A549 (cell line): ENCODE results near the gene FAM20C. TPM values are rescaled to one million over a fixed set of nuclear protein-coding genes. Genes with fewer than 3 reads are reported as not detected.
"Not testable (repeated sequence)": the region's sequence is repeated elsewhere in the genome, so short reads cannot be mapped to it uniquely, and the experiment has no call there.

Experiments
- ATAC-seq, 2 experiments: fragments of 200-7000 bp in 1 of 2; fragments of >200 bp in 1 of 2; cut with Nextera tagmentation in 1 of 2; cut with Tn5 transposase in 1 of 2; 3 replicates each; pipeline versions ENCODE4 v1.8.0 to v1.9.1; 2018 to 2020; ENCODE audit warnings: mild to moderate bottlenecking in 1 of 2, moderate library complexity in 1 of 2
- CTCF ChIA-PET: fragments of 300-600 bp; sonication (Branson Sonifier 250); formaldehyde crosslinking; extraction: SDS; loops from one replicate; lab custom pipeline; 2021; ENCODE audit warnings: antibody characterized with exemption, inconsistent platforms; lab: Yijun Ruan, JAX
- POLR2A ChIA-PET: fragments of 350-600 bp; formaldehyde crosslinking; extraction: SDS; loops from one replicate; lab custom pipeline; 2021; ENCODE audit warnings: antibody characterized with exemption, inconsistent platforms; lab: Yijun Ruan, JAX
- DNase-seq, 2 experiments: peaks; one replicate each; pipeline versions ENCODE4 v3.0.0 to v3.0.0-alpha.2; 2011 to 2016; ENCODE audit warnings: low read depth in 1 of 2, low spot score in 1 of 2
- FAIRE-seq: peaks from 2 replicates; lab custom pipeline; 2011; peaks lifted over from hg19 to GRCh38; lab: Jason Lieb, UNC
- H3K27ac ChIP-seq, 2 experiments: fragments of >200 bp; sonication (Bioruptor Twin); formaldehyde crosslinking; 3 replicates each; pipeline ENCODE4 v1.5.1; 2016 to 2017
- H3K4me1 ChIP-seq: fragments of >200 bp; sonication (Bioruptor Twin); formaldehyde crosslinking; 3 replicates; pipeline ENCODE4 v1.6.1; 2016
- H3K4me2 ChIP-seq: fragments of >200 bp; sonication (Bioruptor Twin); formaldehyde crosslinking; 3 replicates; pipeline ENCODE4 v1.6.1; 2016
- H3K4me3 ChIP-seq: fragments of >200 bp; sonication (Bioruptor Twin); formaldehyde crosslinking; 3 replicates; pipeline ENCODE4 v1.5.1; 2016
- H3K9me3 ChIP-seq: fragments of >200 bp; sonication (Bioruptor Twin); formaldehyde crosslinking; 3 replicates; pipeline ENCODE4 v1.6.1; 2016
- BCL3 ChIP-seq: fragments of >200 bp; sonication (Bioruptor Twin); formaldehyde crosslinking; IDR thresholded peaks from 3 replicates; pipeline ENCODE4 v1.6.1; 2016
- BHLHE40 ChIP-seq: IDR thresholded peaks from 2 replicates; pipeline ENCODE4 v1.6.1; 2012; ENCODE audit warnings: low read depth, low read length, inconsistent platforms
- E2F6 ChIP-seq: IDR thresholded peaks from 2 replicates; pipeline ENCODE4 v1.6.1; 2012; ENCODE audit warnings: low read depth, borderline replicate concordance
- EHF ChIP-seq: fragments of 250-450 bp; sonication (Bioruptor Pico); IDR thresholded peaks from 2 replicates; pipeline ENCODE4 v1.5.0; 2020; ENCODE audit warnings: mild to moderate bottlenecking
- ELK1 ChIP-seq: fragments of 150-350 bp; IDR thresholded peaks from 2 replicates; pipeline ENCODE4 v1.6.1; 2014; ENCODE audit warnings: low read depth, mild to moderate bottlenecking, low read length
- ESRRA ChIP-seq: fragments of 150-350 bp; IDR thresholded peaks from 2 replicates; pipeline ENCODE4 v1.6.1; 2014; ENCODE audit warnings: mild to moderate bottlenecking, low read length, borderline replicate concordance
- GATA3 ChIP-seq: IDR thresholded peaks from 2 replicates; pipeline ENCODE4 v1.6.1; 2012; ENCODE audit warnings: borderline replicate concordance
- HOXB5 ChIP-seq: fragments of 250-450 bp; sonication (Bioruptor Pico); IDR thresholded peaks from 2 replicates; pipeline ENCODE4 v1.5.0; 2020; ENCODE audit warnings: mild to moderate bottlenecking, moderate library complexity
- KDM1A ChIP-seq: fragments of 200-600 bp; sonication (generic); IDR thresholded peaks from 2 replicates; pipeline ENCODE4 v1.6.1; 2016; ENCODE audit warnings: low read depth, mild to moderate bottlenecking
- MAX ChIP-seq: IDR thresholded peaks from 2 replicates; pipeline ENCODE4 v1.6.1; 2012
- MAZ ChIP-seq: fragments of 150-350 bp; IDR thresholded peaks from 2 replicates; pipeline ENCODE4 v1.6.1; 2014; ENCODE audit warnings: antibody characterized with exemption, low read depth, low read length, borderline replicate concordance
- MYC ChIP-seq: IDR thresholded peaks from 2 replicates; pipeline ENCODE4 v1.6.1; 2012; ENCODE audit warnings: mild to moderate bottlenecking, inconsistent platforms, low read length, improper control_type of control experiment, borderline replicate concordance
- PHF8 ChIP-seq: fragments of 200-600 bp; sonication (generic); IDR thresholded peaks from 2 replicates; pipeline ENCODE4 v1.6.1; 2016; ENCODE audit warnings: low read depth, mild to moderate bottlenecking, antibody characterized with exemption, moderate library complexity, borderline replicate concordance
- POLR2AphosphoS2 ChIP-seq: conservative IDR thresholded peaks from 2 replicates; pipeline ENCODE4 v1.6.1; 2012; ENCODE audit warnings: low read length, improper control_type of control experiment, inconsistent platforms
- REST ChIP-seq: fragments of 200-600 bp; sonication (generic); IDR thresholded peaks from 2 replicates; pipeline ENCODE4 v1.6.1; 2016; ENCODE audit warnings: antibody characterized with exemption, mild to moderate bottlenecking, moderate library complexity
- TP53 ChIP-seq: fragments of 250-450 bp; sonication (Bioruptor Pico); IDR thresholded peaks from 2 replicates; pipeline ENCODE4 v1.5.0; 2021; ENCODE audit warnings: mild to moderate bottlenecking, moderate library complexity
- USF2 ChIP-seq: fragments of 450-650 bp; IDR thresholded peaks from 2 replicates; pipeline ENCODE4 v1.6.1; 2014; ENCODE audit warnings: antibody characterized with exemption
- WGBS: methylation state at CpG from one replicate; pipeline ENCODE4 v1.1.6; 2017; ENCODE audit errors: missing lambda C conversion rate; 5-methylcytosine and 5-hydroxymethylcytosine counted together
- polyA plus RNA-seq, 4 experiments: library from polyadenylated mRNA; depleted of rRNA in 3 of 4; stranded (reverse); fragments of >200 nt; fragmentation: RNase III in 1 of 4; extraction: RNeasy Plus Mini Kit Qiagen cat#74134 plus additional on column Dnase treatment in 1 of 4; gene quantifications; 2 replicates in 3 of 4; 3 replicates in 1 of 4; pipeline ENCODE4 v1.2.3, GENCODE V29; 2011 to 2017

The FAM20C gene
- polyA plus RNA-seq, 2 of the 4 experiments (the other 2 are of a cell fraction): 5.6 to 20.3 TPM

- no peak for TF ChIP-seq E2F6
- no peak for TF ChIP-seq KDM1A
Measured at GRCh38 chr7:200704-201103, 8.3 kb downstream of the FAM20C start (continued).

- TF ChIP-seq MAX (no peak), MAZ (no peak), USF2 (no peak), TP53 (no peak), HOXB5 (no peak), EHF (CRISPR knock-in tag) (no peak), ESRRA (no peak), ELK1 (no peak), BHLHE40 (no peak), POLR2AphosphoS2 (no peak)
- TF ChIP-seq, all 56 proteins: peak for 0
- no peak overlapping the region for H3K4me2 ChIP-seq
- DNase-seq: no peak
- no peak overlapping the region for H3K4me3 ChIP-seq
- no peak for ATAC-seq
- FAIRE-seq: no peak
- 94% methylated on average over 16 of the region's 17 CpGs for WGBS
- ChIA-PET CTCF (interaction anchor here (1.4 kb wide), 1 partner anchor 140 kb away, joined by 3 read pairs; no protein-coding TSS in a partner anchor), POLR2A (no interaction called here)
- H3K4me1 ChIP-seq: no peaks in the 10 kb centered on the region
- 0 out of 3 replicates have a peak, but pooled peaks cover 7% of the 10 kb centered on the region for H3K9me3 ChIP-seq
- H3K27ac ChIP-seq: no peak overlapping the region
Measured at GRCh38 chr7:204326-204725, 12.0 kb downstream of the FAM20C start.

GRCh38 chr7:205115-206010 lies 13.0 kb downstream of the FAM20C start:
- CTCF ChIA-PET: interaction anchor here (0.6 kb wide), 1 partner anchor 91 kb away, joined by 3 read pairs; no protein-coding TSS in a partner anchor
- WGBS: 94% methylated on average over 40 of the region's 49 CpGs
- FAIRE-seq: no peak
- Histone ChIP-seq H3K4me1 (no peaks in the 10 kb centered on the region), H3K4me3 (no peak overlapping the region), H3K27ac (no peak overlapping the region), H3K4me2 (no peak overlapping the region), H3K9me3 (0 out of 3 replicates have a peak, but pooled peaks cover 7% of the 10 kb centered on the region)
- peak in 1 of 2 experiments; percentile 33 for DNase-seq
- TF ChIP-seq GATA3: no peak
- TF ChIP-seq REST: no peak
- no peak for TF ChIP-seq PHF8
- TF ChIP-seq BCL3: no peak
- no peak for TF ChIP-seq MYC
- 0 out of 6 replicates have a peak, but pooled peaks of 1 of the 2 experiments have one; percentile 55 for ATAC-seq
- POLR2A ChIA-PET: no interaction called here

- H3K4me1 ChIP-seq, ATAC-seq, H3K4me2 ChIP-seq, CTCF ChIA-PET, H3K9me3 ChIP-seq, POLR2A ChIA-PET, H3K4me3 ChIP-seq, H3K27ac ChIP-seq, DNase-seq, FAIRE-seq: not testable (repeated sequence)
- WGBS: 85% methylated on average over 31 of the region's 31 CpGs
Measured at GRCh38 chr7:206351-206750, 14.0 kb downstream of the FAM20C start.
